Left lung (tissue), 10 donors: Measurements from ENCODE around the gene DIO3. TPM values are rescaled to one million over a fixed set of nuclear protein-coding genes. Genes with fewer than 3 reads are reported as not detected.
A peak's percentile ranks its signal among the peaks of the same experiment; 100 is the strongest.

Experiments used
- ATAC-seq: fragments of 200-7000 bp; cut with Tn5 transposase; one replicate; pipeline ENCODE4 v1.9.1; 2020; ENCODE audit warnings: moderate library complexity
- DNase-seq, 4 donors: peaks; one replicate each; pipeline ENCODE4 v3.0.0-alpha.2; 2013 to 2020
- H3K27ac ChIP-seq, 2 donors: fragments of 200-600 bp; sonication (generic) in 1 of 2; one replicate each; pipeline versions ENCODE4 v1.5.0 to v1.8.0; 2020 to 2021
- H3K27me3 ChIP-seq, 2 donors: fragments of 200-600 bp; sonication (generic) in 1 of 2; one replicate each; pipeline versions ENCODE4 v1.5.0 to v1.8.0; 2020 to 2021
- H3K36me3 ChIP-seq, 2 donors: fragments of 200-600 bp; sonication (generic) in 1 of 2; one replicate each; pipeline versions ENCODE4 v1.5.0 to v1.8.0; 2020 to 2021
- H3K4me1 ChIP-seq, 2 donors: fragments of 200-600 bp; one replicate each; pipeline ENCODE4 v1.8.0; 2021
- H3K4me3 ChIP-seq, 2 donors: fragments of 200-600 bp; sonication (generic) in 1 of 2; one replicate each; pipeline versions ENCODE4 v1.5.0 to v1.8.0; 2020 to 2021; ENCODE audit warnings: mild to moderate bottlenecking in 1 of 2
- H3K9me3 ChIP-seq, 2 donors: fragments of 200-600 bp; sonication (generic) in 1 of 2; one replicate each; pipeline versions ENCODE4 v1.5.0 to v1.8.0; 2020 to 2021
- CTCF ChIP-seq, 2 donors: fragments of 200-600 bp; sonication (generic) in 1 of 2; IDR thresholded peaks; one replicate each; pipeline versions ENCODE4 v1.5.0 to v1.8.0; 2021; ENCODE audit warnings: antibody characterized with exemption in 2 of 2
- intact Hi-C, 2 donors: fragments of 100-400 bp; cut with DNase I; formaldehyde crosslinking; loops; one replicate each; pipeline versions ENCODE4 v1.11.2 to v1.14.2; 2022
- polyA plus RNA-seq, 6 donors: library from polyadenylated mRNA; unstranded; fragments of 120-200 nt; gene quantifications; one replicate each; pipeline ENCODE4 v1.2.1, GENCODE V29; 2013; ENCODE audit not compliant: insufficient read length in 6 of 6
- total RNA-seq, 2 donors: library from RNA; stranded (reverse); fragmentation: NEBNext Ultra II Directional; extraction: Animal tissue kit (Norgen Biotek cat#: 25700); gene quantifications; one replicate each; pipeline ENCODE4 v1.2.1, GENCODE V29; 2021
- donor health status: DM: no; HTN: yes; CAD: no.
- donor health status: DM: no; HTN: no; CAD: no.

Gene DIO3
- total and polyA plus RNA-seq, 8 donors = 0.16 to 0.84 (median 0.36) TPM

- H3K36me3 ChIP-seq = no peaks in the 10 kb centered on the region
- DNase-seq (peak in 1 of 4 donors; percentile 67), ATAC-seq (no peak)
- peaks cover 0 to 7% of the 10 kb centered on the region in 2 donors for H3K9me3 ChIP-seq
- intact Hi-C loops = no loop called here
- no peak overlapping the region for H3K4me3 ChIP-seq
- peaks cover 0 to 7% of the 10 kb centered on the region in 2 donors for H3K27me3 ChIP-seq
- H3K27ac ChIP-seq = no peak overlapping the region
- TF ChIP-seq CTCF (IDR thresholded peaks at IDR 0.05) = no peak
- no peaks in the 10 kb centered on the region for H3K4me1 ChIP-seq
Measured at GRCh38 chr14:101542391-101542790, 18.9 kb upstream of the DIO3 start.

GRCh38 chr14:101543814-101544213 is 17.5 kb upstream of the DIO3 start:
- intact Hi-C loops = no loop called here
- Histone ChIP-seq H3K4me1 (no peaks in the 10 kb centered on the region), H3K9me3 (peaks cover 0 to 7% of the 10 kb centered on the region in 2 donors), H3K4me3 (no peak overlapping the region), H3K36me3 (no peaks in the 10 kb centered on the region), H3K27ac (no peak overlapping the region), H3K27me3 (peaks cover 0 to 16% of the 10 kb centered on the region in 2 donors)
- TF ChIP-seq CTCF (IDR thresholded peaks at IDR 0.05) = no peak
- DNase-seq = peak in 1 of 4 donors; percentile 35
- ATAC-seq = no peak

GRCh38 chr14:101544550-101544949 is 16.7 kb upstream of the DIO3 start:
- no peaks in the 10 kb centered on the region for H3K4me1 ChIP-seq
- TF ChIP-seq CTCF (IDR thresholded peaks at IDR 0.05) = no peak
- ATAC-seq = no peak
- H3K27ac ChIP-seq = no peak overlapping the region
- peaks cover 0 to 22% of the 10 kb centered on the region in 2 donors for H3K27me3 ChIP-seq
- intact Hi-C loops = no loop called here
- H3K36me3 ChIP-seq = no peaks in the 10 kb centered on the region
- peaks cover 0 to 7% of the 10 kb centered on the region in 2 donors for H3K9me3 ChIP-seq
- H3K4me3 ChIP-seq = no peak overlapping the region
- DNase-seq = no peak

GRCh38 chr14:101546706-101547105 is 14.6 kb upstream of the DIO3 start:
- DNase-seq (peak in 1 of 4 donors; percentile 62), ATAC-seq (no peak)
- Histone ChIP-seq H3K4me3 (no peak overlapping the region), H3K27ac (no peak overlapping the region), H3K9me3 (peaks cover 0 to 7% of the 10 kb centered on the region in 2 donors), H3K36me3 (no peaks in the 10 kb centered on the region), H3K4me1 (no peaks in the 10 kb centered on the region), H3K27me3 (peaks cover 0 to 24% of the 10 kb centered on the region in 2 donors)
- TF ChIP-seq CTCF (IDR thresholded peaks at IDR 0.05) = no peak
- intact Hi-C loops = no loop called here

GRCh38 chr14:101547107-101547738 is 14.1 kb upstream of the DIO3 start:
- no peak for TF ChIP-seq CTCF (IDR thresholded peaks at IDR 0.05)
- intact Hi-C loops = no loop called here
- Histone ChIP-seq H3K27me3 (peaks cover 0 to 24% of the 10 kb centered on the region in 2 donors), H3K4me3 (no peak overlapping the region), H3K36me3 (no peaks in the 10 kb centered on the region), H3K4me1 (no peaks in the 10 kb centered on the region), H3K9me3 (peaks cover 0 to 7% of the 10 kb centered on the region in 2 donors), H3K27ac (no peak overlapping the region)
- ATAC-seq = no peak
- DNase-seq = peak in 1 of 4 donors; percentile 60
